Smooth muscle cell (in vitro differentiated cells): ENCODE results near the gene ATP2B2. TPM values are rescaled to one million over a fixed set of nuclear protein-coding genes. Genes with fewer than 3 reads are reported as not detected.

ENCODE experiments used
- DNase-seq: peaks from one replicate; lab custom pipeline; 2025; ENCODE audit not compliant: unreplicated experiment; lab: John Stamatoyannopoulos, UW
- H2AFZ ChIP-seq: fragments of 200-600 bp; sonication (generic); 2 replicates; pipeline ENCODE4 v1.6.0; 2016; ENCODE audit warnings: antibody characterized with exemption, low read depth, mild to moderate bottlenecking
- H3F3A ChIP-seq: fragments of 200-600 bp; sonication (generic); 2 replicates; pipeline ENCODE4 v1.6.0; 2017; ENCODE audit warnings: antibody characterized with exemption, low read depth
- H3K27ac ChIP-seq: fragments of 200-600 bp; sonication (generic); 2 replicates; pipeline ENCODE4 v1.5.1; 2016; ENCODE audit warnings: low read depth, mild to moderate bottlenecking
- H3K27me3 ChIP-seq: fragments of 200-600 bp; sonication (generic); 2 replicates; pipeline ENCODE4 v1.6.1; 2016; ENCODE audit warnings: low read depth, mild to moderate bottlenecking
- H3K36me3 ChIP-seq: fragments of 200-600 bp; sonication (generic); 2 replicates; pipeline ENCODE4 v1.5.1; 2016; ENCODE audit warnings: low read depth
- H3K4me1 ChIP-seq: fragments of 200-600 bp; sonication (generic); 2 replicates; pipeline ENCODE4 v1.5.1; 2016; ENCODE audit warnings: low read depth
- H3K4me2 ChIP-seq: fragments of 200-600 bp; sonication (generic); 2 replicates; pipeline ENCODE4 v1.6.0; 2016; ENCODE audit warnings: mild to moderate bottlenecking
- H3K4me3 ChIP-seq: fragments of 200-600 bp; sonication (generic); 2 replicates; pipeline ENCODE4 v1.5.1; 2016; ENCODE audit warnings: mild to moderate bottlenecking
- H3K79me2 ChIP-seq: fragments of 200-600 bp; sonication (generic); 2 replicates; pipeline ENCODE4 v1.6.0; 2016; ENCODE audit warnings: low read depth, mild to moderate bottlenecking
- H3K9ac ChIP-seq: fragments of 200-600 bp; sonication (generic); 2 replicates; pipeline ENCODE4 v1.6.0; 2016; ENCODE audit warnings: low read depth
- H3K9me3 ChIP-seq: fragments of 200-600 bp; sonication (generic); replicated peaks from 2 replicates; pipeline ENCODE4 v1.5.1; 2016; ENCODE audit warnings: low read depth
- H4K20me1 ChIP-seq: fragments of 200-600 bp; sonication (generic); 2 replicates; pipeline ENCODE4 v1.6.0; 2016; ENCODE audit warnings: low read depth
- WGBS: methylation state at CpG from one replicate; pipeline ENCODE4 v1.1.7; 2016; ENCODE audit warnings: low lambda C conversion rate; 5-methylcytosine and 5-hydroxymethylcytosine counted together
- polyA plus RNA-seq: library from polyadenylated mRNA; unstranded; fragments of >200 nt; fragmentation: Nextera tagmentation; extraction: Ambion mirVana; gene quantifications from 2 replicates; pipeline ENCODE4 v1.2.1, GENCODE V29; 2016
- total RNA-seq: library from RNA; depleted of rRNA; stranded (reverse); fragments of >200 nt; gene quantifications from 2 replicates; pipeline ENCODE4 v1.2.3, GENCODE V29; 2014
- TF ChIP-seq, protein P1 (sequence below): fragments of 200-600 bp; sonication (generic); IDR thresholded peaks from 2 replicates; pipeline ENCODE4 v1.5.1; 2017; ENCODE audit warnings: borderline replicate concordance, mild to moderate bottlenecking, antibody characterized with exemption; ENCODE audit not compliant: insufficient read depth, poor library complexity, severe bottlenecking

Gene ATP2B2
- total and polyA plus RNA-seq, 2 experiments from 2014 or later: not detected

DNA sequence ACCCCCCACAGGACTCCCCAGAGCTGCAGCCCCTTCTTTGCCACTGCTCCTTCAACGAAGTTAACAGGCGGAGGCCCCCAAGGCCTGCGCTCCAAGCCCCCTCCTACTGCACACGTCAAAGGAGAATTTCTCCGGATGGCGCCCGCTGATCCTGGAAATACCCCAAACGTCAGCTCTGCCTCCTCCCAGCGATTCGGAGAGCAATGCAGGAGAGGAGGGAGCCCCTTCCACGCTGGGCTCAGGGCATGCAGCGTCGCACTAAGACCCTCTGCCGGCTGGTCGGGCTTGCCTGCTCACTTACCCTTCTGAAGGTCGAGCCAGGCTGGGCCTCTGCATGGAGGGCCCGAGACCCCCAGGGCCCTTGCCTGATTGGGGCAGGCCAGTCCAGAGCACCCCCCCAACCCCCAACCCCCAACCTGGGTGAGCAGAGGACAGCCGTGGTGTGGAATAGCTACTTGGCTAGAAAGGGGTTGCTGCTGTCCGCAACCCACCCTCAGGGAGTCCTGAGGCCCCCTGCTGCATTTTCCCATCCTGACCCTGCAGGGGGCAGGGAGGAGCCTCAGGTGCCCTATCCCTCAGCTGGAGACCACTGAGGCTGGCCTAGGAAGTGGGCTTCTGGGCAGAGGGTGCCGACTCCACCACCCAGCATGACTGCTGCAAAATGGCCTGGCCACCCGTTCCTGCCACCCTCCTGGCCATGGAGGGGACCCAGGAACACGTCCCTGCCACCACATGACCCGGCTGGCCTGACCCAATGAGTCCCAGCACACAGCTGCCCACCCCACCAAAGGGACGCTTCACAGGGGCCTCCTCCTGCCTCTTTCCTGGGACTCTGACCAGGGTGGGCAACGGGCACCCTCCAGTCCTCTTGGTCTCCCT lies 976 bp downstream of the ATP2B2 start:
- TF ChIP-seq, protein P1, sequence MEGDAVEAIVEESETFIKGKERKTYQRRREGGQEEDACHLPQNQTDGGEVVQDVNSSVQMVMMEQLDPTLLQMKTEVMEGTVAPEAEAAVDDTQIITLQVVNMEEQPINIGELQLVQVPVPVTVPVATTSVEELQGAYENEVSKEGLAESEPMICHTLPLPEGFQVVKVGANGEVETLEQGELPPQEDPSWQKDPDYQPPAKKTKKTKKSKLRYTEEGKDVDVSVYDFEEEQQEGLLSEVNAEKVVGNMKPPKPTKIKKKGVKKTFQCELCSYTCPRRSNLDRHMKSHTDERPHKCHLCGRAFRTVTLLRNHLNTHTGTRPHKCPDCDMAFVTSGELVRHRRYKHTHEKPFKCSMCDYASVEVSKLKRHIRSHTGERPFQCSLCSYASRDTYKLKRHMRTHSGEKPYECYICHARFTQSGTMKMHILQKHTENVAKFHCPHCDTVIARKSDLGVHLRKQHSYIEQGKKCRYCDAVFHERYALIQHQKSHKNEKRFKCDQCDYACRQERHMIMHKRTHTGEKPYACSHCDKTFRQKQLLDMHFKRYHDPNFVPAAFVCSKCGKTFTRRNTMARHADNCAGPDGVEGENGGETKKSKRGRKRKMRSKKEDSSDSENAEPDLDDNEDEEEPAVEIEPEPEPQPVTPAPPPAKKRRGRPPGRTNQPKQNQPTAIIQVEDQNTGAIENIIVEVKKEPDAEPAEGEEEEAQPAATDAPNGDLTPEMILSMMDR: no peak
- Histone ChIP-seq H3K9me3 (no peaks in the 10 kb centered on the region), H3K27ac (no peak overlapping the region), H4K20me1 (no peaks in the 10 kb centered on the region), H3F3A (no peaks in the 10 kb centered on the region), H3K27me3 (peaks cover 33% of the 10 kb centered on the region), H3K36me3 (no peaks in the 10 kb centered on the region), H3K79me2 (no peaks in the 10 kb centered on the region), H3K4me2 (no peak overlapping the region), H2AFZ (no peak overlapping the region), H3K4me3 (no peak overlapping the region), H3K4me1 (no peaks in the 10 kb centered on the region), H3K9ac (no peak overlapping the region)
- WGBS: 85% methylated on average over 25 of the region's 25 CpGs
- DNase-seq: no peak

- Histone ChIP-seq H3F3A (no peaks in the 10 kb centered on the region), H3K4me3 (no peak overlapping the region), H3K36me3 (no peaks in the 10 kb centered on the region), H2AFZ (no peak overlapping the region), H3K27ac (no peak overlapping the region), H3K4me2 (no peak overlapping the region), H3K9ac (no peak overlapping the region), H3K4me1 (no peaks in the 10 kb centered on the region), H3K9me3 (no peaks in the 10 kb centered on the region), H4K20me1 (no peaks in the 10 kb centered on the region), H3K79me2 (no peaks in the 10 kb centered on the region), H3K27me3 (peaks cover 33% of the 10 kb centered on the region)
- TF ChIP-seq, protein P1: no peak
- DNase-seq: no peak
- WGBS: 89% methylated on average over 15 of the region's 15 CpGs
Observed at GRCh38 chr3:10503217-10503796, 2.1 kb downstream of the ATP2B2 start.

DNA sequence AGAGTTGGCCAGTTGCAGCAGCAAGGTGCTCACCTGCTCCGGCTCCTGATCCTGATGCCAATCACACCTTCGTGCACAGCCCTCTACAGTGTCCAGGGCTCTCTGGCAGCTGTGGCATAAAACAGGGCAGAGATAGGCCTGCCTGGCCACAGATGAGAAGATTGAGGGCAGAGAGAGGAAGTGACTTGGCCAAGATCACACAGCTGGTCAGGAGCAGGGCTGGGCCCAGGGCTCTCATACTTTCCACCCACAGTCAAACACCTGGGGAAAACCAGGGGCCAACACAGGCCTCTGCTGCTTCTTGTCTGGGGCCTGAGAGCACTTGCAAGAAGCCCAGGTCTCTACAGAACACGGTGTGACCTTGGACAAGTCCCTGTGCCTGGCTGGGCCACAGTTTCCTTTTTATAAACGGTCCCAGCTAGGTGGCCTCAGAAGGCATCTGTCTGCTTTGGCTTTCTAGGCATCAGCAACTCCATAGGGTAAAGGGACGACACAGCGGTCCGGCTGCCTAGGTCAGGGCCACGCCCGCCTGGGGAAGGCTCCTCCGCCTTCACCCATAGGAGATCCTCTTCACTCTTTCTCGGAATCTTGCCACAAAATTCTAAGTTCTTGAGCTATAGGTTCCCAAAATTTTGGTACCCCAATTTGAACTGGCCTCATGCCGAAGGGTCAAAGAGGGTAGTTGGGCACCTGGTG lies 3.1 kb downstream of the ATP2B2 start:
- WGBS: 86% methylated on average over 12 of the region's 12 CpGs

More for the DNA sequence above, 3.1 kb downstream of the ATP2B2 start:
- no peak overlapping the region for H3K27ac ChIP-seq
- H3F3A ChIP-seq: no peaks in the 10 kb centered on the region
- H3K36me3 ChIP-seq: no peaks in the 10 kb centered on the region
- TF ChIP-seq, protein P1: no peak
- no peaks in the 10 kb centered on the region for H3K4me1 ChIP-seq
- no peak overlapping the region for H3K4me3 ChIP-seq
- no peaks in the 10 kb centered on the region for H4K20me1 ChIP-seq
- DNase-seq: no peak
- no peaks in the 10 kb centered on the region for H3K79me2 ChIP-seq
- no peak overlapping the region for H2AFZ ChIP-seq
- H3K9me3 ChIP-seq: no peaks in the 10 kb centered on the region
- no peak overlapping the region for H3K9ac ChIP-seq
- no peak overlapping the region for H3K4me2 ChIP-seq
- peaks cover 33% of the 10 kb centered on the region for H3K27me3 ChIP-seq
